DMS 273 (cell line): Measurements from ENCODE around the gene CHST4.
"Not testable (repeated sequence)": the region's sequence is repeated elsewhere in the genome, so short reads cannot be mapped to it uniquely, and the experiment has no call there.

Source experiments
- DNase-seq: peaks from one replicate; lab custom pipeline; 2025; ENCODE audit not compliant: unreplicated experiment; lab: John Stamatoyannopoulos, UW

The CHST4 gene

DNA sequence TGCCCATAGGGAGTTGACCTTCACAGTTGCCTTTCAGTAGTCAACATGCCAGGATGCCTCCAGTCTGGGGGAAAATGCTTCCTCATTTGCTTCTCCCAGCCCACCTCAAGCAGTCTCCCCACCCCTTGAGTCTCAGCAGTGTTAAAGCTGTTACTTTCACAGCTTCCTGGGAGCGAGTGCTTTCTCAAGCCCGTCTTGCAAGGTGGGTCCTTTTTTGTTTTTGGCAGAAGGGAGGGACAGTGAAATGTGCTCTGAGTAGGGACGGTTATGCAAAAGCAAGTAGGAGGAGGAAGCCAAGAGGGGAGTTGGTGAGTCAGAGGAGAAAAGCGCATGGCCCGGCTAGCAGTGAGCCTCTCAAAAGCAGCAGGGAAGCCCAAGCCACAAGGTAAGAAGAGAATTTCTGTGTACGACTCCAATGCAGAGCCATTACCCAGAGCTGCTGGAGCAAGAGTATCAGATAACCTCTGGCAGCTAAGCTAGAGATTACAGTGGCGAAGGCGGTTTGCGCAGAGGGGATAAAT is at the start of gene CHST4:
Gene CHST4, plus strand, starts transcription at position 316 of the 521 bp plus-strand sequence. CDS start 10,252 bp downstream, outside the sequence.
- peak; percentile 59 for DNase-seq

DNA sequence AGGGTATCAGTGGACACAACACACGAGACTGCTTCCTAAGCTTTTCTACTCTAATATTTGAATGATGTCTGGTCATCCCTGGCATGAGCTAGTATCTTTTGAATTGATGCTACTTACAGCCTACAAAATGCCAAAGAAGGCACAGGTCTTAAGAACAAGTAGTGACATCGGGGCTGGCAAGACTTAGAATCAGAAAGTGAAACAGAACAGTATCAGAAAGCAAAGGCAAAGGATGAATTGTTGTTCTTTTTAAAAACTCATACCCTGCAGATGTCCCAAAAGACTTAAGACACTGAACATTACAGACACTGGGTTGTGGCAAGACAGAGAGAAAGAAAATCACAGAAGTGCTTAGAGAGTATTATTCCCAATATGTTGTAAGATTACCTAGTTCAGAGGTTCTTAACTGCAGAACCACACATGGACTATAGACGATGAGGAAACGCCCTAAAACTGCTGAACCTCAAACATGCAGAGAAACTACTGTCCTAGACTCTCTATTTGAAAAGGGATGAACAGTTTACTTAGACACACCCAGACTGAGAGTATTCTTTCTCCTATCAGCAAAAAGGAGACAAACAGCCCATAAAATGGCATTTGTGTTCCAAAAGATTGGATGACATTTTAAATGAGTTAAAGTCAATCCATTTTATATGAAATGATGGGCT is 49.6 kb upstream of the CHST4 start:
- DNase-seq, result no peak

DNA sequence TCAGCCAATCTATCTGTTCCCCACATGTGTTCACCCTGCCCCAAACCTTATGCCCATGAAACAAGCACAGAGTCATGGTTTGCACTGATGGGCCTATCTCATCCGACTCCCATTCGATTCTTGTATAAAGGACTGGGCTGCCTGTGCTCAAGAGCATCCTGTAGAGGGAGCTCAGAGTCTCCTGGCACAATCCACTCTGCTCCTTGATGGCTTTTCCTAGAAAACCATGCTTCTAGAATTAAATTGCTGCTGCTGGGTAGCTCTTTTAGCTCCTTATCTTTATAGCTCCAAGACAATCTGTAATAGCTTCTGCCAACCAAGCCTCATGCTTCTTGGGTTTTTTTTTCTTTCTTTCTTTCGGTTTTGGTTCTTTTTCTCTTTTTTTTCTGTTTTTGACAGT is 46.8 kb upstream of the CHST4 start:
- DNase-seq, result peak; percentile 65

DNA sequence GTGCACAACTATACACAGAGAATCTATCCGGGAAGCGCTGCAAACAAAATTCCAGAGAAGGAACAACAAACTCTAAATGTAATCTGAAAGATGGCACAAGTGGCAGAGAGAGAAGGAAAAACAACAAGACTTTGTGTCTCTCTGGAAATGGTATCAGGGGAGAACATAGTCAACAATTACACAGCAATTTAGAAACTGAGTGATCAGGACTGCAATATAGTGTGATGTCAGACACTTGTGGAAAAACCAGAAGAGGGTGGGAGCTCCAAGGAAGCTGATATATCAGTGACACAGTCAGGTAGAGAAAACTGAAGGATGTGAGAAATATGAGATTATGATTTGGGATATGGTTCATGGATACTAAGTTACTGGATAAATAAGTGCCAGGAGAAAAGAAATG is 45.3 kb upstream of the CHST4 start:
- no peak for DNase-seq

DNA sequence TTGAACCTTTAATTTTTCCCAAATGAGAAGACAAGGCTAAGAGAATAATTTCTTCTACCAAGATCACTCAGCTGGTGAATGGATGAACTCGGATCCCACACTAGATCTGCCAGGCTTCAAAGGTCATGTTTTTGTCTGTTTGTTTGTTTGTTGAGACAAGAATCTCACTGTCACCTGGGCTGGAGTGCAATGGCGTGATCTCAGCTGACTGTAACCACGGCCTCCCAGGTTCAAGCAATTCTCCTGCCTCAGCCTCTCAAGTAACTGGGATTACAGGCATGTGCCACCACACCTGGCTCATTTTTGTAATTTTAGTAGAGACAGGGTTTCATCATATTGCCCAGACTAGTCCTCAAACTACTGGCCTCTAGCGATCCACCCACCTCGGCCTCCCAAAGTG is 43.7 kb upstream of the CHST4 start:
- DNase-seq, result no peak

DNA sequence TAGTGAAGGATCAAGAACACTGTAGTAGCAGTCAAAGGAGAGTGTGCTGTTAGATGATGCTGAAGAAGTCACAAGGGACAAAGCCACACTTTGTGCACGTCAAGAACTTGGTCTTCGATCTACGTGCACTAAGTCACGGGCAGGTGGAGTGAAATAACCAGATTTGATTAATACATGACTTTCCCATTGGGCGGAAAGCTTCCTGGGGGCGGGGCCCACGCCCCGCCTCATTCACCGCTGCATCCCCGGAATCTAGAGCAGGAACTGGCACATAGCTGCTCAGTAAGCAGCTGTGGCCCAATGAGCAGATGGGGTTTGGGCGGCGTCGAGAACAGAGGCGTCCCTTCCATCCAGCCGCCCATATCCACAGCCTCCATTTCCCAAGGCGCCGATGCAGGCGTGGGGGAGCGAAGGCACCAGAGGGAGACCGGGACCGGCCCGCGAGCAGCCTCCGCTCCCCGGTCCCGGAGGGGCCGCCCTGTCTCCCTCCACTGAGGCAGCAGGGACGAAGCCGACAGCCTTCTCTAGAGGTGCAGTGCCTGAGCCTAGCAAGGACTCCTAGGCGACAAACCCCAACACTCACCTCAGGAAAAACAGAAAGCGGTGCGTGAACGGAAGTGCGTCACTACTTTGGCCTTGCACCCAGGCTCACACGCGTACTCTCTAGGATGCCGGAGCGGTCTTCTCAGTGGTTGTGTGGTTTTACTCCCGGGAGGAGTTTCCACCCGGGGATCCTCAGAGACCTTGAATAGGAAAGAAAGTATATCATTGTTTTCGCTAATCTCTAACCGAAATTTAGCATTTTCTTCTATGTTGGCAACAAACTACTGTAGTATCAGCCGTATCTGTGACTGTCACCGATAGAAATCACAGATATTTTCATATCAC is 42.0 kb upstream of the CHST4 start:
- DNase-seq, result peak; percentile 95

DNA sequence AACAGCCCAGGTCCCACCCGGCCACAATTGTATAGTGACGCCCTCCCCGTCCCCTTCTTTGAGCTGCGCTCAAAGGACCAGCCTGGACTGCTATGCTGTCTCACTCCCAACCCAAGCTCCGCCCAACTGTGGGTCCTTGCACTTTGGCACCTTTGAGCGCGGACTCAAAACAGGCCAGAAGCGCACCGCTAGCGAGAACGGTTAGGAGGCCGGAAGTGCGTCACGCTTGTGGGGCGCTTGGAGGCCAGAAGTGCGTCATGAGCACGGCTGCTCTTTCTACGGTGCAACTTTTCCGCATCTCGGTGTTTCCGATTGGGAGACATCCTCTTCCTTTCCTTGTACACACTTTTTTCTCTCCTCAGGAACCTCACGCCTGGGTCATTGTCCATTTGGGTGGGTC is 37.1 kb upstream of the CHST4 start, which contains the start of gene ZNF19:
Gene ZNF19, minus strand, starts transcription at position 203 of the 400 bp plus-strand sequence. CDS start 7,210 bp downstream, outside the sequence.
- DNase-seq, result no peak

DNA sequence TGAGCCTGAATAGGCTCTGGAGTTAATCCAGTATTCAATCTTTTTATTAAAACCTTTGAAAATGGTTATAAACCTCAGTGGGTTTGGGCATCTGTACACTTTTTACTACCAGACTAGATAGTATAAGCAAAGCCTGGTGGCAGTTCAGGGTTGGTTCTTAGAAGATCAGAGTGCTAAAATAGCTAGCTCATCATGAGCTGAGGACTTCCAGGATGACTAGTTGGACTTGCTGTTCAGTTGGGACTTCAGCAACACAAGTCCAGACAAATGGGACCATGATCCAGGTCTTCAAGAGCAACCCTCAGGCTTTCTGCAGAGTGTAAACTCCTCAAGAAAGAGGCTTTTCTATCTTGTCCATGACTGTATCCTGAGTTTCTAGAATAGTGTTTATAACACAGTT is 35.9 kb upstream of the CHST4 start:
- DNase-seq, result no peak

DNA sequence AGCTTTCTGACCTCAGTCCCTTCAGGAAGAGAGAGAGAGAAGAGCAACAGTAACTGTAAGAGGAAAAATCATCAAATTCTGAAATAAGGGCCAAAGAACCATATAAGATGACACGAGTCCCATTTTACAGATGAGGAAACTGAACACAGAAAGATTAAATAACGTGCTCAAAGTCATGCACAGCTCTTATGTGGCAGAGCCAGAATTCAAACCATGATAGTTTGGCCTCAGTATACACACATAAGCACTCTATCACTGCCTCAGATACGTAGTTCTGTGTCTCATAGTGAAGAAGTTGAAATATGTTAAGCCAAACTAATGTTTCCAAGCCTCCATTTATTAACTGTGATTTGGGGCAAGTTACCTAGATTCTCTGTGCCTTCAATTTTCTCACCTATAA is 35.2 kb upstream of the CHST4 start:
- no peak for DNase-seq

DNA sequence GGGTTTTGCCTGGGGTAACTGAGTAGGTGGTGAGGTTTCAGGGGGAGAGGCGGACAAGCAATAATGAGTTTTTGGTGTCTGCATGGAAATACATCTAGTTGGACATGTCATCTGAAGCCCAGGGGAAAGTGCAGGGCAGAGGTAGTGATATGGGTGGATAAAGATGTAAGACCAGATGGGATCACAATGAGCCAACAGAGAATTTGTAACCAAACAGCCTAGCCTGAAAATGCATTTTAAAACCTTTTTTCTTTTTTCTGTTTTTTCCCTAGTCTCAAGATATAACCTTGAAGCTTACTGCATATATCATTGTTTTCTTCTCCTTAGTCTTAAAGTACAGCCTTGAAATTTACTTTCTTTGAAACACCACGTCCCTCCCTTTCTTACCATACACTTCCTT is 33.4 kb upstream of the CHST4 start:
- DNase-seq, result no peak

DNA sequence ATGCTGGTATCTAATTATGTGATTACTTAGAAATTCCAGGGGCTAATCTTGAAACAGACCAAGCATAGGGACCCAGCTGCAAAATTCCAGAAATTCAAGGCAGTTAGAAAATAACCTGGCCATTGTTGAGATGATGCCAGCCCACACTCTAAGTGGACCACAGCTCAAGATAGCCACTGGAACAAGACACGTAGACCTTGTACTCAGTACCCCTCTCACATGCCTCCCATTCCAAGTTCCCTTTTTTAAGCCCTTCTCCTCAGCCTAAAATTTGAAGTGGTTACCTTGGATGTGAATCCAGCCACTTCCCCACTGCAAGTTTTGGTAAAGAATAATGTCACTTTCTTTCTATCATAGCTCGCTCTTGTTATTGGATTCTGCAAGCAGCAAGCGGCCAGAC is 33.0 kb upstream of the CHST4 start:
- no peak for DNase-seq

DNA sequence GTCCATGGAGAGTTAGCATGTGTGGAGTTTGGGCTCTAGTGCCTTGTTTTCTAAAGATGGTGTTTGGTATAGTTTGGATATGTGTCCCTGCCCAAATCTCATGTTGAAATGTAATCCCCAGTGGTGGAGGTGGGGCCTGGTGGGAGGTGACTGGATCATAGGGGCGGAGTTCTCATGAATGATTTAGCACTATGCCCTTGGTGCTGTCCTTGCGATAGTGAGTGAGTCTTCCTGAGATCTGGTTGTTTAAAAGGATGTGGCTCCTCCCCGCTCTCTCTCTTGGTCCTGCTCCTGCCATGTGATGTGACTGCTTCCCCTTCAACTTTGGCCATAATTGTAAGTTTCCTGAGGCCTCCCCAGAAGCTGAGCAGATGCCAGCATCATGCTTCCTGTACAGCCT is 28.2 kb upstream of the CHST4 start:
- DNase-seq, result no peak

DNA sequence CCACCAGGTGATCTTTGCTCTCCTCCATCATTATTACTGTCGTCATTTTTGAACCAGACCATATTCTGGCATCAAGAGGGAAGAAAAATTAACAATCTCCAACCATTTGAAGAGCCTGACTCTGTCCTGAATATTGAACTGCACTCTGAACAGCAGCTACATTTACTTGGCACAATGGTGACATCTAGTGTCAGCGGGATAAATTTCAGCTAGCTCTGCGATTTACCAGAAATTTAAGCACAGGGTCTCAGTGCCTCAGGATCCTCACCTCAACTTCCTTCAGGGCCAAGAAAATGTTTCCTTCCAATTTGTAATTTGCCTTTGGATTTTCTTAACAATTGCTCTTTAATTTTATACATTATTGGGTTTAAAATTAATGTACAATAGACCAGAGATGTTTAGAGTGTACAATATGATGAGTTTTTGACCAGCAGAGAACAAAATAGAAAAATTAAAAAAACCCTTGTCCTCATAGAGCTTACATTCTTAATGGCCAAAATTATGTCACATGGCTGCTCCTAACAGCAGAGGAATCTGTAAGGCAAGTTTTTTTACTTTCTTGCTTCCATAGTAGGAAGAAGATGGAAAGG is 26.4 kb upstream of the CHST4 start:
- peak; percentile 80 for DNase-seq

DNA sequence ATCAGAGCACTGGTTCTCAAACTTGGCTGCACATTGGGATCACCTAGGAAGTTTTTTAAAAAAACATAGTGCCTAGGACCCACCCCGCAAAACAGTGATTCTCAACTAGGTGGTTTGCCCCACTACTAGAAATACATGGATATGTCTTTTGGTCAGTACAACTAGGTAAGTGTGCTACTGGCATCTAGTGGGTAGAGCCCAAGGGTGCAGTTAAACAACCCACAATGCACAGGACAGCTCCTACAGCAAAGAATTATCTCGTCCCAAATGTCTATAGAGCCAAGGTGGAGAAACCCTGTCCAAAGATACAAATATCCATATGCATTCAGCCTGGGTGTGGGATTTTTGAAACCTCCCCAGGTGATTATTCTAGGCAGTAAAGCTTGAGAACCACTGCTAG is 25.3 kb upstream of the CHST4 start:
- DNase-seq, result no peak

DNA sequence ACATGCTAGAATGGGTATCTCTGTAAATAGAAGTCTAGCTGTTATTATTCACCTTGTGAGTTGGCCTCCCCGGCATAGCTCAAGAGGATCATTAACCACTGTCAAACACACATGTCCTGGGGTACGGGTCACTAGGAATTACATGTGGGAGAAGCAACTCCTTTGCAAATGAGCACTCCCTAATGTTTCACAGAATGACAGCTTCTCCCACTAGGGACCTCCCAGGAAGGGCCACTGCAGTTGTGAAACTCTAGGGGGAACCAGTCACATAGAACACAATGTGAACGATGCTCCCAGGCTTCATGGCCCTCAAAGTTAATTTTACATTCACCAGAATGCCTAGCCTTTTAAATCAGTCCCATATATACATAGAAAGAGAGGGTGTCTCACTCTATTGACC is 24.7 kb upstream of the CHST4 start:
- DNase-seq, result no peak

DNA sequence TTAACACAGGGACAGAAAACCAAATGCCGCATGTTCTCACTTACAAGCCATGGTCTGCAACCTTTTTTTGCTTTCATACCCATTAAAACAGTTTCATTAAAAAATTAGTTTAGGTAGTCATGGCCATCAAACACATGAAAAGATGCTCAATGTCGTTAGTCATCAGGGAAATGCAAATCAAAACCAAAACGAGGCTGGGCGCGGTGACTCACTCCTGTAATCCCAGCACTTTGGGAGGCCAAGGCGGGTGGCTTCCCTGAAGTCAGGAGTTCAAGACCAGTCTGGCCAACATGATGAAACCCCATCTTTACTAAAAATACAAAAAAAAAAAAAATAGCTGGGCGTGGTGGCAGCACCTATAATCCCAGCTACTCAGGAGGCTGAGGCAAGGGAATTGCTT is 22.2 kb upstream of the CHST4 start:
- DNase-seq, result not testable (repeated sequence)

DNA sequence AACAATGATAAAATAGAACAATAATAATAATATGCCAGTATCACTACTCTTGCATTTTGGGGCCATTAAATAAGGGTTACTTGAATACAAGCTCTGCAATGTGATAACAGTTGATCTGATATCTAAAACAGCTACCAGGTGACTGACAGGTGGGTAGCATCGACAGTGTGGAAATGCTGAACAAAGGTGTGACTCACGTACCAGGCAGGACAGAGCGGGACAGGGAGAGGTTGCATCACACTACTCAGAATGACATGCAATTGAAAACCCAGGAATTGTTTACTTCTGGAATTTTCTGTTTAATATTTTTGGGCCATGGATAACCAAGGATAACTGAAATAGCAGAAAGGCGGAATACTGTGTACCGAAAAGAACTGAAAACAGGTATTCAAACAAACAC is 21.3 kb upstream of the CHST4 start:
- no peak for DNase-seq

DNA sequence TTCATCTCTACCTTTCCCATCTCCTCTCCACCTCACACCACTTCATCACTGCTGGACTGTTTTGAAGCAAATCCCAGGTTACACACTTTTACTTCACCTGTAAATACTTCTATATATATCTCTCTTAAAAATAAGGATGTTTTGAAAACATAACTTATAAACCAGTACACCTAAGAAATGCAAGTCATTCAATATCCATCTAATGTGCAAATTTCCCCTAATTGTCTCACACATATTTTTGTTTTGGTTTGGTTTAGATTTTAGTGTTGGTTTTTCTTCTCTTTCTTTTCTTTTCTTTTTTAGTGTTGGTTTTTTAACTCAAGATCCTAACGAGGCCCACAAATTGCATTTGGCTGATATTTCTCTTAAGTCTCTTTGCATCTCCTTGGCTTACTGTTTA is 19.2 kb upstream of the CHST4 start:
- DNase-seq, result no peak

DNA sequence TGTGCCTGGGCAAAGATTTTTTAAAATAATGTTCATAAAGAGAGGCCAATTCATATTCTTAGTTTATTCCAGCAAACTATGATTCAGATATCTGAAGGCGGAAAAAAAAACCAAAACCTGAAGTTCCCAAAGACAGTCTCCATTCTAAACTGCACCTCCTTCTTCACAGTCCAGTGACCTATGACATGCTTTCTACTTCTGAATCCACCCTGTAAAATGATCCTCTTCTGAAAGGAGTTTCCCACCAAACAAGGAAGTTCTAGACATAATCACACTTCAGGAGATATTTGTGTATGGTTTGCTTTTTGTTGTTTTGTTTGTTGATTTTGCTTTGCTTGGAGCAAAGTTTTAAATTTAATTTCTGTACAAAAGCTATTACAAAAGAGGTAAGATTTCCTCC is 12.9 kb upstream of the CHST4 start:
- DNase-seq, result no peak

DNA sequence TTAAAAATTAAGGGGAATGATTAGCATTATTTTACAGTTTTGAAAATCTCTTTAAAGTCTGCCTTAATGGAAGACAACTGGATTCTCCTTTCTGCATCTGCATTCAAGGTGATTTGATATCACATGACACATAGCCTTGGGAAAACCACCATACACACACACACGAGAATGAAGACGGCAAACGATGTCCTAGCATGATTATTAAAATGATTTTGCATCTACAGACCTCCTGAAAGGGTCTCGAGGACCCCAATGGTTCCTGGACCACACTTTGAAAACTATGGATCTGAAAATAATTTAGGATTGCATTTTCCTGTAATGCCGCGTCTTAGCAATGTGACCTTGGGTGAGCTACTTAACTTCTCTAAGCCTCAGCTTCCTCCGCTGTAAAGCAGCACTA is 11.8 kb upstream of the CHST4 start:
- DNase-seq, result no peak

DNA sequence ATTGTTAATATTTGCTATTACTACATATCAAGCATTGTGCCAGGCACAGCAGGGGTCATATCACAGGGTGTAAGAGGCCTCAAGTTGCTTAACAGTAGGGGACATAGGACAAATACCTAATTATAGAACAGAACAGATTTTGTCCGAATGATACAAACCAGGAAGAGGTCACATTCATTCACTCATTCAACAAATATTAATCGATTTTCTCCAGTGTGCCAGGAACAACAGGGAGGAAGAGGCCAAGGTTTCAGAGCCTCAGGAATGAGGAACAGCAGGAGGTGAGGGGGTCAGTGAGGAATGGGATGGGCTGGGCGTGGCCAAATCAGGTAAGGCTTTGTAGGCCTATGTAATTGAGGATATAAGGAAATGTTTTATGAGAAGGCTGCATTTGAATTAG is 11.2 kb upstream of the CHST4 start:
- no peak for DNase-seq

DNA sequence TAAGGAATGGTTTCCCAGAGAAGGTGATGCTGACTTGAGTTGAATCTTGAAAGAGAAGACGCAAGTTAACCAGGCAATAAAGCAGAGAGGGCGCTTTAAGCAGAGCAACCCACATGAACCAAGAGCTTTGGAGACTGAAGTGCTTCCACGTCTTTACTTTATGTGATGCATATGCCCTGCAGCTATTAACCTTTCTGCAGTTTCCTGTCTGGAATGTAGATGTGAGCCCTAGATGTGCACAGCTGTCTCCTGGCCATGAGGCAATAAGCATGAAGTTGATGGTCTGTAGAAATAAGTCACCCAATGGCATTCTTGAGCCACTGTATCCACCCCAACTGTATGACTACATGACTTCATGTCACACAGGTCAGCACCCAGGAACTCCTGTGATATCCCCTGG is 5.7 kb upstream of the CHST4 start:
- no peak for DNase-seq
